Rectal smooth muscle tissue (tissue), 1 donor: ENCODE results near the gene SV2C.

Experiments
- H3K27ac ChIP-seq: one replicate; pipeline ENCODE4 v1.7.0; 2013; ENCODE audit warnings: low read depth, low read length, inconsistent platforms
- H3K27me3 ChIP-seq: one replicate; pipeline ENCODE4 v1.7.0; 2013; ENCODE audit warnings: low read length; ENCODE audit not compliant: control insufficient read depth, insufficient read depth
- H3K36me3 ChIP-seq: one replicate; pipeline ENCODE4 v1.7.0; 2013; ENCODE audit warnings: low read length; ENCODE audit not compliant: control insufficient read depth, insufficient read depth
- H3K4me1 ChIP-seq: one replicate; pipeline ENCODE4 v1.7.0; 2013; ENCODE audit warnings: low read length; ENCODE audit not compliant: control insufficient read depth, insufficient read depth
- H3K4me3 ChIP-seq: one replicate; pipeline ENCODE4 v1.7.0; 2013; ENCODE audit warnings: low read length
- H3K9ac ChIP-seq: one replicate; pipeline ENCODE4 v1.7.0; 2013; ENCODE audit warnings: low read length

The SV2C gene

DNA sequence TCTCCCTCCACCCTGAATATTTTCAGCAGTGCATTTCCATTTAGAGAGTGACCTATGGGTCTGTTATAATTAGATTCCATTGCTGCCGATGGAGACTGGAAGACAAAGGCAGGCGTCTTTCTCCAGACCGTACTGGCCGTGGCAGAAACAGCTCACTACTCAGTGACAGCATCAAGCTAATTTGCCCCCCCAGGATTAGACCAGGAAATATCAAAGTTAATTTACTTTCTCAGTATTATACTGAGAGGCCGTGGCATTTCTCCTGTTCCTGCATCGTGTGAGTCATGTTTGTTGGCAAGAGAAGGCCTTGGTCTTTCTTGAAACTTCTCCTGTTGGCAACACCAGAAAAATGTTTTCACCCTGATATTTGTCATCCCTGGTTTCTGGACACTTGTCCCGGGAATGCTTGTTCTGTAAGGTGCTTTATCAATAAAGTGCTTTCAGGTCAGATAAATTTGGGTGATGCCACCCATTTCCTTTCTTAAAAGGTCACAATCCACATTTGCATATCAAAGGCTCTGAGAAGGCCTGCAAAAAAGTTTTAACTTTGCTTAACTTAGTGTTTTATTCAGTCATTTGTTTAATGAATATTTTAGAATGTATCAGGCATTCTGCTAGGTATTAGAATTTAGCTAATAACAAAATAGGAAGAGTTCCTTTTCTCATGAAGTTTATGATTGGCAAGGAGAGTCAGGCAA, 28.4 kb downstream of the SV2C start:
- no peaks in the 10 kb centered on the region for H3K27me3 ChIP-seq
- H3K9ac ChIP-seq = no peak overlapping the region
- H3K4me1 ChIP-seq = no peaks in the 10 kb centered on the region
- H3K27ac ChIP-seq = no peak overlapping the region
- no peaks in the 10 kb centered on the region for H3K36me3 ChIP-seq
- H3K4me3 ChIP-seq = no peak overlapping the region

DNA sequence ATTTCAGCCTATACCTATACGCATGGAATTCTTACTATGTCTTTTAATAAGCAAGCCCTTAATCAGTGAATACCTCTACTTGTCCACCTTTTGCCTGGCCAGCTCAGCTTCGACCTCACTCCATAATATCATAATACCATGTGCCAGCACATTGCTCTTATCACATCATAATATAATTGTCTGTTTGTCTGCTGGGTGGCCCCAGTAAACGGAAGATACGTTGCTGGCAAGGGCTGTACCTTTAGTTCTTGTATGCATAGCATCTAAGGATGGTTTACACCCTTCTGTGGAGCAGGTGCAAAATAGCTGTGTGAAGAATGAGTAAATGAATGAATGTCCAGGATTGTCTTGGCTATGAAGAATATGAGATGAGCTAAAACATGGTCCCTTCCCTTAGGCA, 29.9 kb downstream of the SV2C start:
- Histone ChIP-seq H3K27ac (no peak overlapping the region), H3K9ac (no peak overlapping the region), H3K27me3 (no peaks in the 10 kb centered on the region), H3K36me3 (no peaks in the 10 kb centered on the region), H3K4me1 (no peaks in the 10 kb centered on the region), H3K4me3 (no peak overlapping the region)

DNA sequence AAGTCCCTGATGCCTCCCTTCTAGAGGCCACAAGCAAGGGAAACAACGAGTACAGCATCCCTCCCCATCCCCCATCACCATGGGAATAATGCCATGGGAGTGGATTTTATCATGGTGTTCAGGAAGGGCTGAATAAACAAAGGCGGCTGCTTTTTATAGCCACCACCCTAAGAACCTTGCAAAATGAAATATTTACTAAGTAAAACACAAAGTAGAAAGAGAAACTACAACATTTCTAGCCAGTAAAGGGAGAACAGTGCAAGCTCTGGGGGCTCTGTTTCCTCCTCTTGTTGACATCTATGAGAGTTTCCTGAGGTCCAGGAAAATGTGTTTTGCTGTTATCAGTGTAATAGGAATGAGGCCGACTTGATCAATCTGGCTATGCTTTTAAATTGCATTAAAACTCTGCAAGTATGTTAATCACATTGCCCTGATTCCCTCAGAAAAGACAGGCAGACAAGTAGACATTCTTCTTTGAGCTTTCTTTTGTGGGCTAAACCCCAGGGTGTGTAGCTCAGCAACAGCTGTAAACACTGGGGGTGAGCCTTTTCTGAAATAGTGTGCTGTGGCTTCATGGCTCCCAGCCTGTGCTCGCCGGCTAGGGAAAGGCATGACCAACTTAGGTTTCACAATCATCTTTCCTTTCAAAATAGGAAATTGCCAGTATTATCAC, 31.1 kb downstream of the SV2C start:
- no peaks in the 10 kb centered on the region for H3K4me1 ChIP-seq
- no peak overlapping the region for H3K4me3 ChIP-seq
- H3K9ac ChIP-seq = no peak overlapping the region
- H3K27me3 ChIP-seq = no peaks in the 10 kb centered on the region
- H3K27ac ChIP-seq = no peak overlapping the region
- H3K36me3 ChIP-seq = no peaks in the 10 kb centered on the region

DNA sequence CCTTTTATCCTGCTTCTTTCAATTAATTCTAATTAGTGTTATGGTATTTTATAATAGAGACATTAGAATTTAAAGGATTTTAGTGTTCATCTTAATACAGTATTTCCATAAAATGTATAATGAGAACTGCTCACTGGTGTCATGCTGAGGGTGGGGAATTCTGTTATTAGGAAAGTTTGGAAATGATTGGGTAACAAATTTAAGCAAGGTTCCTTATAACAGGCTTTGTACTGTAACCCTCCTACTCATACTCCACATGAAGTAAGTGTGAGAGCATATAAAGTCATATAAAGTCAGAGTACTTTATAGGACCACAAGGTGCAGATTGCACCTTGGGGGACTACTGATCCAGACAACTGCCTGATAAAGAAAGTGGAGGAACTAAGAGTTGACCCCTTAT, 42.2 kb downstream of the SV2C start:
- H3K9ac ChIP-seq = no peak overlapping the region
- H3K4me3 ChIP-seq = no peak overlapping the region
- no peaks in the 10 kb centered on the region for H3K36me3 ChIP-seq
- no peaks in the 10 kb centered on the region for H3K27me3 ChIP-seq
- no peaks in the 10 kb centered on the region for H3K4me1 ChIP-seq
- H3K27ac ChIP-seq = no peak overlapping the region

DNA sequence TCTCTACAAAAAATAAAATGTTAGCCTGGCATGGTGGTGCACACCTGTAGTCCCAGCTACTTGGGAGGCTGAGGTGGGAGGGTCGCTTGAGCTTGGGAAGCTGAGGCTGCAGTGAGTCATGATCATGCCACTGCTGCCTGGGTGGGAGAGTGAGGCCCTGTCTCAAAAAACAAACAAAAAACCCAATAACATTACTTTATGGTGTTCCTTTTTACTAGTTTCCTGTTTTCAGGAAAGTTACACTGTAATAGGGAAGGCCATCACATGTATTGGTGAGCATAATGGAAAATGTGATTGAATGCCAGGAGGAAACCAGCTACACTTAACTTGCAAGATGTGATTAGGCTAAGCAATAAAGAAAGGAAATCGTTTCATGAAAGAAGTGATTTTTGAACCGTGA, 42.7 kb downstream of the SV2C start:
- H3K27ac ChIP-seq = no peak overlapping the region
- H3K27me3 ChIP-seq = no peaks in the 10 kb centered on the region
- H3K4me3 ChIP-seq = no peak overlapping the region
- no peak overlapping the region for H3K9ac ChIP-seq
- H3K36me3 ChIP-seq = no peaks in the 10 kb centered on the region
- H3K4me1 ChIP-seq = no peaks in the 10 kb centered on the region

DNA sequence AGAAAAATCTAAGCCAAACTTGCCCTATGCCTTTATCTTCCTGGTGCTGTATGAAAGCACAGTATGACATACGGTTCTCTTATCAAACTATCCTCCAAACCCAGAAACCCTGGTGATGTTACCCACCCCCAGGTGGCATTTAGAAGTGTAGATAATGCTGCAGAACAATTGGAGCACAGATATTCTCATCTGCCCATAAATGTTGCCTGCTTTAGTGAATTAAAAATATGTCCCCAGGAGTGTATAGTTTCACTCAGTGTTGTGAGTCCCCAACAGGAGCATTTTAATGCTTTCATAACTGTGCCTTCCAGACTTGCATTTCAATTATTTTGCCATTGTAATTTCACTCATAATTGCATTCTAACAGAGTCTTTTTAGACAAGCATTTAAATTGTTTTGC, 50.8 kb downstream of the SV2C start:
- Histone ChIP-seq H3K36me3 (no peaks in the 10 kb centered on the region), H3K27me3 (no peaks in the 10 kb centered on the region), H3K4me1 (no peaks in the 10 kb centered on the region), H3K9ac (no peak overlapping the region), H3K27ac (no peak overlapping the region), H3K4me3 (no peak overlapping the region)

DNA sequence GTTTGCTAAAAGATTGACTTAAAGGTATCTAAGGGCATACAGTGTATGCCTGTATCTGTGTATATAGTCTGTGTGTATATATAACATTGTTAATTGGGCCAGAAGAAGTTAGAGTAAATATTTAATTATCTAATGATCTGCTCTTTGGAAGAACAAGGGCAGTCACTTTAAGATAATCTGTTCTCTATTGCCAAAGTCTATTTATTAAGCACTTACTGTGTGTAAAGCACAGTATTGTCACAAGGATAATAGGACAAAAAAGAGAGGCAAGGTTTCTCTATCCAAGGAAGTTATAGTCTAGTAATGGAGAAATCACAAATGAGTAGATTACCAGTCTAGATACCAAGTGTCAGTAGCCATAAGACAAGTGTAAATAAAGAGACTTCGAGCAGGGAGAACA, 51.5 kb downstream of the SV2C start:
- H3K4me1 ChIP-seq = no peaks in the 10 kb centered on the region
- no peak overlapping the region for H3K27ac ChIP-seq
- no peaks in the 10 kb centered on the region for H3K36me3 ChIP-seq
- H3K4me3 ChIP-seq = no peak overlapping the region
- no peak overlapping the region for H3K9ac ChIP-seq
- no peaks in the 10 kb centered on the region for H3K27me3 ChIP-seq

DNA sequence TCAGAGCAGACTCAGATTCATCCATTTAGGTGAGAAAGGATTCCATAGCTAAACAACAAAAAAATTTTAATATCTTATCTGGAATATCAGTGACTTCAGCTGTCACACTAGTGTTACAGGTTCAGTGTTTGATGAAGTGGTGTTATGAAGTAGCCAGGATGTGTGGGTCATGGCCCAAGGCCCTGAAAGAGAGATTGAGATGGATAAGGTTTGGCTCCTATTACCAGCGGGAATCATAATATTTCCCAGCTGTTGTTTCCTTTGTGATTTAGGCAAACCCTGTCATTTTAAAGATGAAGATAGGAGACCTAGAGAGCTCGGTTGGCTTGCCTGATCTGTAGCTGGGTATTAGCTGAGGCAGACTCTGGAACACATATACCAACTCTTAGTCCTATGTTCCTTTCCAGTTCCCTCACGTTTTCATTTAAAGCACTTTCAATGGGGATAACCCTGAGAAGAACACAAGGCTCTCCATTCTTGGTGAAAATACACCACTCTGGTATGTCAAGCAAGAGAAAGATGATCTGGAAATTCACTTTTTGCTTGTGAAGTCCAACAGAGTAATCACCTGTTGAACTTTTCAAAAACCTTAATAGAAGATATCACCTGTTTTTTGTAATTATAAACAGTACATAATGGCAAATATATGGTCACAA, 54.8 kb downstream of the SV2C start:
- Histone ChIP-seq H3K27ac (no peak overlapping the region), H3K4me1 (no peaks in the 10 kb centered on the region), H3K27me3 (no peaks in the 10 kb centered on the region), H3K36me3 (no peaks in the 10 kb centered on the region), H3K9ac (no peak overlapping the region), H3K4me3 (no peak overlapping the region)

DNA sequence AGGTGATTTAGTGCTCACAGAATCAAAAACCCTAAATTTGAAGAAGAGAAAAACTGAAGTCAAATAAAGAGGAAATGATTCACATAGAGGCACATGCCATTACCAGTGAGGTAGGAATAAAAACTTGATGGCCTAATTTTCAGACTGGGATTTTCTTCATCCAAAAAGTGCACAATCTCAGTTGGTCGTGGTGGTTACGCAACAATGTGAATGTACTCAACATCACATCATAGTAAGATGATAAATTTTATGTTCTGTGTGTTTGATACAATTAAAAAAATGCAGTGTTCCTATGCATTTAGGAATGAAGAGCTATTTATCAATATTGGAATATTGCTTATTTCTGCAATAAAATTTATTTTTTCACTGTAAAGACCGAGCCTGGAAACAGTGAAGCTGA, 60.7 kb downstream of the SV2C start:
- H3K9ac ChIP-seq = no peak overlapping the region
- H3K4me1 ChIP-seq = no peaks in the 10 kb centered on the region
- no peaks in the 10 kb centered on the region for H3K36me3 ChIP-seq

DNA sequence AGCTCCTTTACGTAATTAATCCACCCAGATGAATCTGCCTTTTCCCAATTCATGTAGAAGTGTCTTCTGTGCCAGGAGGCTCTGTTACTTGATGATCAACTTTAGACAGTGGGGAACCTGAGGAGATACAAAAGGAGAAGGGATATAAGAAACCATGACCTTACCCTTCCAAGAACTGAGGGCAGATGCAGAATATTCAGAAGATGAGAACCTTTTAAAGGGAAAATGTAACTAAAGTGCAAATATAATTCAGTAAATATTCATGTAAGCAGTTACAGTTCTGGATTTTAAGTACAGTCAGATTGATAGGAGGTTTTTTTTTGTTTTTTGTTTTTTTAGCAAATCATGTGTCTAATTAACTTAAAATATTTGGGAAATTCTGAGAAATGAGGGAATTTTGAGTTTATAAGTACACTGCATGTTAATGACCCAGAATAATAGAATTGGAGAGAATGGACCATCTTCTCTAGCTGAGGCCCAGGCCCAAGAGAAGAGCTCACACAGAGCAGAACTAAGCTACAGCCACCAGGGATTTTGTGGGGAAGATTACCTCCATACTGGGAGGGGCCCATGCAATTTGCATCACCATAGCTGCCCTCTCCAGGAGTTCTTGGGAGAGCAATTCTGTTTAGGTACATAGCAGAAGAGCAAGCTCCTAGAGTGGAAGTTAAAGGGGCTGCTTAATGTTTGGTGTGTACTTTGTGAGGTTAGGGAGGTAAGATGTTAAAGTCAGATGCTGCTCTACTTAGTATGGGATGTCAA, 61.5 kb downstream of the SV2C start:
- Histone ChIP-seq H3K27ac (no peak overlapping the region), H3K4me1 (no peaks in the 10 kb centered on the region), H3K4me3 (no peak overlapping the region), H3K36me3 (no peaks in the 10 kb centered on the region), H3K9ac (no peak overlapping the region), H3K27me3 (no peaks in the 10 kb centered on the region)

More for the DNA sequence above, 60.7 kb downstream of the SV2C start:
- Histone ChIP-seq H3K27me3 (no peaks in the 10 kb centered on the region), H3K27ac (no peak overlapping the region), H3K4me3 (no peak overlapping the region)

DNA sequence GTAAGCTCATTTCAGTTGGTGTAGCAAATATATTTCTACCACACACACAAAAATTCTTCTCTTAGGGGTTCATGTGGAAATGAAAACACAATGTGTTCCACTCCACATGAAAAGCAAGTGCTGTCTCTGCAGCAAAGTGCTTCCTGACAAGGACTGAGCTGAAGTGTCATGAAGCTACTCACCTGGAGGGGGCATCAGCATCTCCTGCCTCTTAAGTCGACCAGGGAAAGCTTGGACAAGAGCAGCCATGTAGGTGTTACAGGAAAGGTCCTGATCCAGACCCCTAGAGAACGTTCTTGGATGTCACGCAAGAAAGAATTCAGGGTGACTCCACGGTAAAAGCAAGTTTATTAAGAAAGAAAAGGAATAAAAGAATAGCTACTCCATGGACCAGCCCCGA, 62.8 kb downstream of the SV2C start:
- H3K27me3 ChIP-seq = no peaks in the 10 kb centered on the region
- no peak overlapping the region for H3K27ac ChIP-seq
- H3K9ac ChIP-seq = no peak overlapping the region
- H3K4me1 ChIP-seq = no peaks in the 10 kb centered on the region
- H3K4me3 ChIP-seq = no peak overlapping the region
- H3K36me3 ChIP-seq = no peaks in the 10 kb centered on the region

DNA sequence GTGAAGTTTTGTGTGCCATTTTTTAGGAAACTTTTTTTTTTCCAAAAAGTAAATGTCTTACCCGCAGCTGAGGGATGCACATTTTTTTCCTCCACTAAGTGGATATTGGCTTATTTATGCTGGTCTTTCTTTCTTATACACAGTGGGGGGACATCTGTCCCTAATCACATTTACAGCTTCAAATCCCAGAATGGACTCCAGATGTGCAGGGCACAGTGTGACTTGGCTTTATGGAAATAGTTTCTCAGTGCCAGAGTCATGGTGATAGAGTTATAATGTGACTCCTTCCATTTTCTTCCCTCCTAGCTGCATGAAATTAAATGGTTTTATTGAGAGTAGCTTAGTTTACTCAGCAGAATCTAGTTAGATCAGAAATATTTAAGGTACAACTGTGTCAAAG, 66.5 kb downstream of the SV2C start:
- Histone ChIP-seq H3K9ac (no peak overlapping the region), H3K4me1 (no peaks in the 10 kb centered on the region), H3K27me3 (no peaks in the 10 kb centered on the region), H3K36me3 (no peaks in the 10 kb centered on the region), H3K27ac (no peak overlapping the region), H3K4me3 (no peak overlapping the region)
